Measurements from ENCODE around the gene ELFN1.

- TF ChIP-seq, protein P1, sequence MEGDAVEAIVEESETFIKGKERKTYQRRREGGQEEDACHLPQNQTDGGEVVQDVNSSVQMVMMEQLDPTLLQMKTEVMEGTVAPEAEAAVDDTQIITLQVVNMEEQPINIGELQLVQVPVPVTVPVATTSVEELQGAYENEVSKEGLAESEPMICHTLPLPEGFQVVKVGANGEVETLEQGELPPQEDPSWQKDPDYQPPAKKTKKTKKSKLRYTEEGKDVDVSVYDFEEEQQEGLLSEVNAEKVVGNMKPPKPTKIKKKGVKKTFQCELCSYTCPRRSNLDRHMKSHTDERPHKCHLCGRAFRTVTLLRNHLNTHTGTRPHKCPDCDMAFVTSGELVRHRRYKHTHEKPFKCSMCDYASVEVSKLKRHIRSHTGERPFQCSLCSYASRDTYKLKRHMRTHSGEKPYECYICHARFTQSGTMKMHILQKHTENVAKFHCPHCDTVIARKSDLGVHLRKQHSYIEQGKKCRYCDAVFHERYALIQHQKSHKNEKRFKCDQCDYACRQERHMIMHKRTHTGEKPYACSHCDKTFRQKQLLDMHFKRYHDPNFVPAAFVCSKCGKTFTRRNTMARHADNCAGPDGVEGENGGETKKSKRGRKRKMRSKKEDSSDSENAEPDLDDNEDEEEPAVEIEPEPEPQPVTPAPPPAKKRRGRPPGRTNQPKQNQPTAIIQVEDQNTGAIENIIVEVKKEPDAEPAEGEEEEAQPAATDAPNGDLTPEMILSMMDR (IDR thresholded peaks at IDR 0.05), result no peak
- no peak for TF ChIP-seq POLR2A (IDR thresholded peaks at IDR 0.05)
These were observed 83.4 kb downstream of the ELFN1 start for GRCh38 chr7:1753564-1753867.

Data from body of pancreas (tissue), 4 donors.